Small intestine (tissue), 7 donors: Measurements from ENCODE around the gene KDM1A. TPM values are rescaled to one million over a fixed set of nuclear protein-coding genes. Genes with fewer than 3 reads are reported as not detected.

Experiments
- DNase-seq, 2 donors: peaks; one replicate each; pipeline versions ENCODE4 v3.0.0 to v3.0.0-alpha.2; 2013
- FAIRE-seq: peaks from 2 replicates; lab custom pipeline; 2012; peaks lifted over from hg19 to GRCh38; lab: Jason Lieb, UNC
- H3K27ac ChIP-seq, 3 donors: one replicate each; pipeline ENCODE4 v1.5.1; 2013; ENCODE audit warnings: low read length in 2 of 3, mild to moderate bottlenecking in 2 of 3, control low read depth in 1 of 3, inconsistent platforms in 1 of 3, low read depth in 1 of 3, moderate library complexity in 1 of 3
- H3K27me3 ChIP-seq, 3 donors: one replicate each; pipeline ENCODE4 v1.6.1; 2013; ENCODE audit warnings: low read length in 3 of 3, inconsistent platforms in 1 of 3; ENCODE audit not compliant: control insufficient read depth in 3 of 3, insufficient read depth in 3 of 3
- H3K36me3 ChIP-seq, 3 donors: one replicate each; pipeline ENCODE4 v1.6.1; 2013; ENCODE audit warnings: low read length in 3 of 3, inconsistent platforms in 1 of 3, low read depth in 1 of 3, mild to moderate bottlenecking in 1 of 3, moderate library complexity in 1 of 3; ENCODE audit not compliant: control insufficient read depth in 3 of 3, insufficient read depth in 2 of 3
- H3K4me1 ChIP-seq, 3 donors: one replicate each; pipeline ENCODE4 v1.6.1; 2013; ENCODE audit warnings: low read length in 2 of 3, inconsistent platforms in 1 of 3, low read depth in 1 of 3, mild to moderate bottlenecking in 1 of 3, moderate library complexity in 1 of 3; ENCODE audit not compliant: control insufficient read depth in 3 of 3, insufficient read depth in 2 of 3
- H3K4me3 ChIP-seq, 3 donors: one replicate each; pipeline ENCODE4 v1.5.1; 2013; ENCODE audit warnings: low read length in 3 of 3, control low read depth in 1 of 3, inconsistent platforms in 1 of 3, low read depth in 1 of 3, mild to moderate bottlenecking in 1 of 3, moderate library complexity in 1 of 3
- H3K9me3 ChIP-seq, 2 donors: one replicate each; pipeline ENCODE4 v1.6.1; 2013; ENCODE audit warnings: low read depth in 1 of 2, low read length in 1 of 2; ENCODE audit not compliant: control insufficient read depth in 2 of 2, insufficient read depth in 1 of 2
- WGBS, 3 donors: extraction: QIAGEN DNeasy Blood & Tissue Kit; methylation state at CpG; one replicate each; pipeline ENCODE4 v1.1.7; 2013; 5-methylcytosine and 5-hydroxymethylcytosine counted together
- polyA plus RNA-seq, 4 donors: library from polyadenylated mRNA; stranded (reverse) in 3 of 4; unstranded in 1 of 4; fragments of 200-250 nt in 3 of 4; fragments of 120-200 nt in 1 of 4; gene quantifications; one replicate each; pipeline versions ENCODE4 v1.2.1 to v1.2.3, GENCODE V29; 2013
- donor health status: healthy with polysubstance abuse.
- donor health status: control.
- donor health status: control.
- donor health status: Bipolar disorder and iron deficiency.
- donor health status: healthy.

Gene KDM1A
- polyA plus RNA-seq, 4 donors, result 25.7 to 79.6 (median 32.3) TPM

- 55 to 73% (median 65%) methylated on average over 5 of the region's 5 CpGs for WGBS, 3 donors
- no peaks in the 10 kb centered on the region for H3K4me1 ChIP-seq
- H3K27me3 ChIP-seq, result no peaks in the 10 kb centered on the region
- no peaks in the 10 kb centered on the region for H3K9me3 ChIP-seq
- FAIRE-seq (no peak), DNase-seq (no peak)
- no peak overlapping the region for H3K4me3 ChIP-seq
- no peak overlapping the region for H3K27ac ChIP-seq
- H3K36me3 ChIP-seq, result peaks cover 25 to 78% (median 32%) of the 10 kb centered on the region in 3 donors
These were observed 64.6 kb downstream of the KDM1A start for GRCh38 chr1:23083714-23084480.

- peaks cover 25 to 78% (median 35%) of the 10 kb centered on the region in 3 donors for H3K36me3 ChIP-seq
- no peaks in the 10 kb centered on the region for H3K27me3 ChIP-seq
- DNase-seq (no peak), FAIRE-seq (no peak)
- 93 to 95% (median 93%) methylated on average over 8 of the region's 8 CpGs for WGBS, 3 donors
- no peak overlapping the region for H3K27ac ChIP-seq
- H3K4me1 ChIP-seq, result no peaks in the 10 kb centered on the region
- no peaks in the 10 kb centered on the region for H3K9me3 ChIP-seq
- no peak overlapping the region for H3K4me3 ChIP-seq
These were observed 65.6 kb downstream of the KDM1A start for GRCh38 chr1:23084880-23085279.

- FAIRE-seq (no peak), DNase-seq (no peak)
- peaks cover 25 to 75% (median 35%) of the 10 kb centered on the region in 3 donors for H3K36me3 ChIP-seq
- no peaks in the 10 kb centered on the region for H3K4me1 ChIP-seq
- H3K9me3 ChIP-seq, result no peaks in the 10 kb centered on the region
- no peak overlapping the region for H3K4me3 ChIP-seq
- H3K27ac ChIP-seq, result no peak overlapping the region
- WGBS, 3 donors, result 71 to 88% (median 82%) methylated on average over 3 of the region's 3 CpGs
- no peaks in the 10 kb centered on the region for H3K27me3 ChIP-seq
These were observed 66.4 kb downstream of the KDM1A start for GRCh38 chr1:23085696-23086095.

- DNase-seq (no peak), FAIRE-seq (no peak)
- H3K36me3 ChIP-seq, result peaks cover 39 to 78% (median 43%) of the 10 kb centered on the region in 3 donors
- no peaks in the 10 kb centered on the region for H3K27me3 ChIP-seq
- WGBS, 3 donors, result 91 to 95% (median 91%) methylated on average over 2 of the region's 2 CpGs
- H3K4me3 ChIP-seq, result no peak overlapping the region
- no peak overlapping the region for H3K27ac ChIP-seq
- no peaks in the 10 kb centered on the region for H3K4me1 ChIP-seq
- no peaks in the 10 kb centered on the region for H3K9me3 ChIP-seq
These were observed 68.8 kb downstream of the KDM1A start for GRCh38 chr1:23088027-23088426.

GRCh38 chr1:23090056-23090455 lies 70.8 kb downstream of the KDM1A start:
- no peaks in the 10 kb centered on the region for H3K9me3 ChIP-seq
- no peak overlapping the region for H3K4me3 ChIP-seq
- no peak overlapping the region for H3K27ac ChIP-seq
- DNase-seq, result no peak
- no peaks in the 10 kb centered on the region for H3K4me1 ChIP-seq
- H3K27me3 ChIP-seq, result no peaks in the 10 kb centered on the region
- peaks cover 37 to 74% (median 48%) of the 10 kb centered on the region in 3 donors for H3K36me3 ChIP-seq
- WGBS, 3 donors, result 96 to 100% (median 100%) methylated on average over 1 of the region's 1 CpG
- no peak for FAIRE-seq

GRCh38 chr1:23091545-23091944 lies 72.3 kb downstream of the KDM1A start:
- no peaks in the 10 kb centered on the region for H3K4me1 ChIP-seq
- FAIRE-seq, result no peak
- H3K36me3 ChIP-seq, result peaks cover 30 to 60% (median 49%) of the 10 kb centered on the region in 3 donors

GRCh38 chr1:23092447-23092846 lies 73.2 kb downstream of the KDM1A start:
- H3K27ac ChIP-seq, result no peak overlapping the region
- H3K36me3 ChIP-seq, result peaks cover 27 to 58% (median 47%) of the 10 kb centered on the region in 3 donors
- H3K4me1 ChIP-seq, result no peaks in the 10 kb centered on the region
- no peaks in the 10 kb centered on the region for H3K27me3 ChIP-seq
- DNase-seq, result no peak
- 84 to 86% (median 85%) methylated on average over 12 of the region's 12 CpGs for WGBS, 3 donors
- H3K4me3 ChIP-seq, result no peak overlapping the region
- FAIRE-seq, result no peak
- H3K9me3 ChIP-seq, result no peaks in the 10 kb centered on the region

More at GRCh38 chr1:23091545-23091944, 72.3 kb downstream of the KDM1A start:
- Histone ChIP-seq H3K4me3 (no peak overlapping the region), H3K27me3 (no peaks in the 10 kb centered on the region), H3K27ac (no peak overlapping the region), H3K9me3 (no peaks in the 10 kb centered on the region)
- no peak for DNase-seq
- 93 to 95% (median 95%) methylated on average over 7 of the region's 7 CpGs for WGBS, 3 donors

GRCh38 chr1:23097316-23097715 lies 78.0 kb downstream of the KDM1A start:
- H3K9me3 ChIP-seq, result no peaks in the 10 kb centered on the region
- H3K27me3 ChIP-seq, result no peaks in the 10 kb centered on the region
- peaks cover 0 to 16% (median 2%) of the 10 kb centered on the region in 3 donors for H3K4me1 ChIP-seq
- H3K36me3 ChIP-seq, result peaks cover 6 to 24% (median 17%) of the 10 kb centered on the region in 3 donors
- no peak overlapping the region for H3K27ac ChIP-seq
- no peak for DNase-seq
- whole genome bisulfite sequencing, 3 donors, result 91 to 96% (median 93%) methylated on average over 6 of the region's 6 CpGs
- no peak overlapping the region for H3K4me3 ChIP-seq
- no peak for FAIRE-seq
